IMR-90 (cell line): Measurements from ENCODE around the gene CLEC5A. TPM values are rescaled to one million over a fixed set of nuclear protein-coding genes. Genes with fewer than 3 reads are reported as not detected.

Source experiments
- ATAC-seq: fragments of 200-7000 bp; cut with Tn5 transposase; 2 replicates; pipeline ENCODE4 v1.9.1; 2020; ENCODE audit warnings: low read depth, mild to moderate bottlenecking, moderate library complexity
- BruUV-seq: library from RNA; stranded (reverse); fragments of 400-500 nt; replicated peaks from 2 replicates; lab custom pipeline; 2021; lab: Mats Ljungman, UMichigan
- CTCF ChIA-PET: fragments of 300-600 bp; formaldehyde crosslinking; extraction: SDS; loops from one replicate; lab custom pipeline; 2021; ENCODE audit warnings: antibody characterized with exemption; lab: Yijun Ruan, JAX
- POLR2A ChIA-PET: fragments of 300-600 bp; sonication (Branson Sonifier 250); formaldehyde crosslinking; loops from one replicate; lab custom pipeline; 2022; ENCODE audit warnings: antibody characterized with exemption; ENCODE audit not compliant: unreplicated experiment; lab: Charles Lee
- DNase-seq: peaks from one replicate; pipeline ENCODE4 v3.0.0; 2013
- H2AFZ ChIP-seq: replicated peaks from 2 replicates; pipeline ENCODE3; 2013; ENCODE audit warnings: low read length, mild to moderate bottlenecking; ENCODE audit not compliant: poor library complexity
- H2AK5ac ChIP-seq: 2 replicates; pipeline ENCODE4 v1.6.1; 2013; ENCODE audit warnings: low read depth, low read length, inconsistent platforms
- H2AK9ac ChIP-seq: replicated peaks from 2 replicates; pipeline ENCODE3; 2013; ENCODE audit warnings: mild to moderate bottlenecking, low read depth, low read length, moderate library complexity; ENCODE audit not compliant: poor library complexity
- H2BK120ac ChIP-seq: 2 replicates; pipeline ENCODE4 v1.6.1; 2013; ENCODE audit warnings: low read depth, low read length, inconsistent platforms
- H2BK15ac ChIP-seq: 3 replicates; pipeline ENCODE4 v1.6.1; 2013; ENCODE audit warnings: low read depth, low read length, inconsistent platforms
- H2BK20ac ChIP-seq: 2 replicates; pipeline ENCODE4 v1.6.1; 2013; ENCODE audit warnings: low read depth, mild to moderate bottlenecking, inconsistent platforms, low read length, moderate library complexity
- H2BK5ac ChIP-seq: 2 replicates; pipeline ENCODE4 v1.6.1; 2013; ENCODE audit warnings: mild to moderate bottlenecking, low read depth, low read length, inconsistent platforms; ENCODE audit not compliant: poor library complexity, severe bottlenecking
- H3K14ac ChIP-seq: replicated peaks from 2 replicates; pipeline ENCODE4 v1.6.1; 2013; ENCODE audit warnings: low read depth, low read length, inconsistent platforms
- H3K18ac ChIP-seq: 2 replicates; pipeline ENCODE4 v1.6.1; 2013; ENCODE audit warnings: low read depth, low read length, control low read depth
- H3K23ac ChIP-seq: 2 replicates; pipeline ENCODE4 v1.6.1; 2013; ENCODE audit warnings: low read depth, low read length, inconsistent platforms
- H3K27ac ChIP-seq: 2 replicates; pipeline ENCODE4 v1.5.1; 2013; ENCODE audit warnings: mild to moderate bottlenecking, control low read depth, low read length; ENCODE audit not compliant: insufficient read depth
- H3K27me3 ChIP-seq: 2 replicates; pipeline ENCODE4 v1.6.1; 2013; ENCODE audit warnings: low read length; ENCODE audit not compliant: control insufficient read depth, insufficient read depth
- H3K36me3 ChIP-seq: 2 replicates; pipeline ENCODE4 v1.6.1; 2013; ENCODE audit warnings: low read length, mixed read lengths; ENCODE audit not compliant: control insufficient read depth, insufficient read depth
- H3K4ac ChIP-seq: 2 replicates; pipeline ENCODE4 v1.6.1; 2013; ENCODE audit warnings: low read depth, low read length, inconsistent platforms
- H3K4me1 ChIP-seq: 2 replicates; pipeline ENCODE4 v1.6.1; 2013; ENCODE audit warnings: low read length, mixed read lengths; ENCODE audit not compliant: control insufficient read depth, insufficient read depth
- H3K4me2 ChIP-seq: 2 replicates; pipeline ENCODE4 v1.6.1; 2013; ENCODE audit warnings: low read depth, mild to moderate bottlenecking, control low read depth, low read length, moderate library complexity
- H3K4me3 ChIP-seq: 2 replicates; pipeline ENCODE4 v1.5.1; 2013; ENCODE audit warnings: low read depth, mild to moderate bottlenecking, control low read depth, low read length, moderate library complexity; ENCODE audit not compliant: insufficient read depth
- H3K56ac ChIP-seq: 2 replicates; pipeline ENCODE4 v1.6.1; 2013; ENCODE audit warnings: low read length, inconsistent platforms; ENCODE audit not compliant: insufficient read depth; ENCODE audit errors: extremely low read depth
- H3K79me1 ChIP-seq, 2 experiments: 2 replicates each; pipeline ENCODE4 v1.6.1; 2013; ENCODE audit warnings: low read length in 2 of 2, inconsistent platforms in 1 of 2, low read depth in 1 of 2
- H3K9ac ChIP-seq: 2 replicates; pipeline ENCODE4 v1.6.1; 2013; ENCODE audit warnings: low read depth, low read length, control low read depth
- H3K9me1 ChIP-seq: 2 replicates; pipeline ENCODE4 v1.6.1; 2013; ENCODE audit warnings: low read length, inconsistent platforms; ENCODE audit not compliant: insufficient read depth
- H3K9me3 ChIP-seq: 2 replicates; pipeline ENCODE4 v1.6.1; 2013; ENCODE audit warnings: low read length; ENCODE audit not compliant: control insufficient read depth, insufficient read depth
- H4K20me1 ChIP-seq: 2 replicates; pipeline ENCODE4 v1.6.1; 2013; ENCODE audit warnings: low read length, inconsistent platforms; ENCODE audit not compliant: insufficient read depth
- H4K5ac ChIP-seq: 2 replicates; pipeline ENCODE4 v1.6.1; 2013; ENCODE audit warnings: mild to moderate bottlenecking, low read depth, low read length, control low read depth
- H4K8ac ChIP-seq, 2 experiments: 2 replicates each; pipeline ENCODE4 v1.6.1; 2013; ENCODE audit warnings: low read depth in 2 of 2, low read length in 2 of 2, control low read depth in 1 of 2, inconsistent platforms in 1 of 2
- H4K91ac ChIP-seq: 2 replicates; pipeline ENCODE4 v1.6.1; 2013; ENCODE audit warnings: low read depth, low read length, inconsistent platforms; ENCODE audit not compliant: insufficient read depth
- CEBPB ChIP-seq: IDR thresholded peaks from 2 replicates; pipeline ENCODE4 v1.6.1; 2012; ENCODE audit warnings: low read depth, low read length, improper control_type of control experiment
- CHD1 ChIP-seq: IDR thresholded peaks from 2 replicates; pipeline ENCODE4 v1.6.1; 2012; ENCODE audit warnings: low read depth, low read length, improper control_type of control experiment
- CTCF ChIP-seq: conservative IDR thresholded peaks from 2 replicates; pipeline ENCODE4 v1.5.1; 2012; ENCODE audit warnings: mild to moderate bottlenecking, low read depth, low read length, improper control_type of control experiment
- ELK1 ChIP-seq: fragments of 150-350 bp; IDR thresholded peaks from 2 replicates; pipeline ENCODE4 v1.6.1; 2016; ENCODE audit warnings: low read depth, mild to moderate bottlenecking, low read length, moderate library complexity, borderline replicate concordance
- MAZ ChIP-seq: IDR thresholded peaks from 2 replicates; pipeline ENCODE4 v1.6.1; 2012; ENCODE audit warnings: low read depth, mild to moderate bottlenecking, low read length, improper control_type of control experiment, moderate library complexity, borderline replicate concordance
- MXI1 ChIP-seq: IDR thresholded peaks from 2 replicates; pipeline ENCODE4 v1.6.1; 2012; ENCODE audit warnings: low read depth, mild to moderate bottlenecking, low read length, moderate library complexity, borderline replicate concordance
- NFE2L2 ChIP-seq: fragments of 150-350 bp; IDR thresholded peaks from 2 replicates; pipeline ENCODE4 v1.6.1; 2016; ENCODE audit warnings: low read depth, mild to moderate bottlenecking, low read length
- POLR2A ChIP-seq: IDR thresholded peaks from 2 replicates; pipeline ENCODE4 v1.6.1; 2012; ENCODE audit warnings: mild to moderate bottlenecking, low read depth, low read length
- RCOR1 ChIP-seq: IDR thresholded peaks from 2 replicates; pipeline ENCODE4 v1.6.1; 2012; ENCODE audit warnings: mild to moderate bottlenecking, low read length, improper control_type of control experiment; ENCODE audit not compliant: insufficient replicate concordance
- RFX5 ChIP-seq: IDR thresholded peaks from 2 replicates; pipeline ENCODE4 v1.8.0; 2012; ENCODE audit warnings: low read depth, mild to moderate bottlenecking, low read length, moderate library complexity
- SMC3 ChIP-seq: fragments of 150-350 bp; IDR thresholded peaks from 2 replicates; pipeline ENCODE4 v1.6.1; 2016; ENCODE audit warnings: low read depth, mild to moderate bottlenecking, antibody characterized with exemption, low read length, moderate library complexity
- USF2 ChIP-seq: fragments of 150-350 bp; IDR thresholded peaks from 2 replicates; pipeline ENCODE4 v1.6.1; 2017; ENCODE audit warnings: mild to moderate bottlenecking, antibody characterized with exemption, low read length, low read depth
- WGBS, 2 experiments: methylation state at CpG; one replicate each; pipeline versions ENCODE4 v1.1.5 to v1.1.7; 2013; ENCODE audit warnings: missing lambda C conversion rate in 2 of 2; ENCODE audit not compliant: insufficient read length in 1 of 2; ENCODE audit errors: extremely low coverage in 2 of 2; 5-methylcytosine and 5-hydroxymethylcytosine counted together
- dilution Hi-C: fragments of 300-500 bp; cut with HindIII; formaldehyde crosslinking; loops from one replicate; pipeline ENCODE4 v1.14.3; 2018; ENCODE audit warnings: low sequenced_read_pairs; ENCODE audit not compliant: unreplicated experiment
- in situ Hi-C: fragments of 300-500 bp; cut with MboI; formaldehyde crosslinking; loops from 3 replicates; pipeline ENCODE4 v1.14.3; 2019; ENCODE audit warnings: low sequenced_read_pairs, inconsistent platforms, mixed read lengths
- intact Hi-C: fragments of 100-400 bp; cut with micrococcal nuclease; formaldehyde crosslinking; loops from 2 replicates; pipeline ENCODE4 v1.10.0; 2022
- polyA plus RNA-seq, 3 experiments: library from polyadenylated mRNA; depleted of rRNA; stranded (reverse); fragments of >200 nt; gene quantifications; 2 replicates each; pipeline ENCODE4 v1.2.3, GENCODE V29; 2012; ENCODE audit warnings: low replicate concordance in 1 of 3
- total RNA-seq: library from RNA; depleted of rRNA; stranded (reverse); fragments of >200 nt; gene quantifications from 2 replicates; pipeline ENCODE4 v1.2.3, GENCODE V29; 2012

CLEC5A gene
- total and polyA plus RNA-seq, 2 of the 4 experiments (the other 2 are of a cell fraction): not detected

- in situ Hi-C loops (no loop called here), dilution Hi-C loops (no loop called here), intact Hi-C loops (no loop called here)
- Histone ChIP-seq H3K18ac (no peak overlapping the region), H4K91ac (no peak overlapping the region), H3K14ac (no peak overlapping the region), H3K9me1 (no peaks in the 10 kb centered on the region), H2AK5ac (no peak overlapping the region), H3K4me2 (no peak overlapping the region), H3K79me1 (no peaks in the 10 kb centered on the region), H3K27ac (no peak overlapping the region), H3K4ac (no peak overlapping the region), H2AFZ (no peak overlapping the region), H4K20me1 (no peaks in the 10 kb centered on the region), H2AK9ac (no peak overlapping the region), H3K27me3 (no peaks in the 10 kb centered on the region), H4K8ac (no peak overlapping the region), H3K9me3 (peaks cover 9% of the 10 kb centered on the region), H3K23ac (no peak overlapping the region), H3K9ac (no peak overlapping the region), H2BK5ac (no peak overlapping the region), H3K4me1 (no peaks in the 10 kb centered on the region), H3K36me3 (no peaks in the 10 kb centered on the region), H2BK20ac (no peak overlapping the region), H3K4me3 (no peak overlapping the region), H3K56ac (no peak overlapping the region), H4K5ac (no peak overlapping the region), H2BK15ac (no peak overlapping the region), H2BK120ac (no peak overlapping the region)
- CTCF ChIA-PET: no interaction called here
- TF ChIP-seq RCOR1 (no peak), CHD1 (no peak), CEBPB (no peak), ELK1 (no peak), MXI1 (no peak), NFE2L2 (no peak), CTCF (no peak), RFX5 (no peak), MAZ (no peak), USF2 (no peak), SMC3 (no peak), POLR2A (no peak)
- WGBS, 2 experiments: no CpG with 5 or more reads among the region's 3 CpGs
- no peak for DNase-seq
- no peak for ATAC-seq
- POLR2A ChIA-PET: no interaction called here
- BruUV-seq: no TSS peak
Observed at GRCh38 chr7:141944811-141945210, 2.0 kb downstream of the CLEC5A start.
